HuH-7 (cell line): Measurements from ENCODE around the gene ANKDD1A.

Source experiments
- DNase-seq: peaks from one replicate; pipeline ENCODE4 v3.0.0; 2011; ENCODE audit warnings: low spot score

ANKDD1A gene

GRCh38 chr15:64923546-64923945, 11.8 kb downstream of the ANKDD1A start:
- DNase-seq, result no peak

DNA sequence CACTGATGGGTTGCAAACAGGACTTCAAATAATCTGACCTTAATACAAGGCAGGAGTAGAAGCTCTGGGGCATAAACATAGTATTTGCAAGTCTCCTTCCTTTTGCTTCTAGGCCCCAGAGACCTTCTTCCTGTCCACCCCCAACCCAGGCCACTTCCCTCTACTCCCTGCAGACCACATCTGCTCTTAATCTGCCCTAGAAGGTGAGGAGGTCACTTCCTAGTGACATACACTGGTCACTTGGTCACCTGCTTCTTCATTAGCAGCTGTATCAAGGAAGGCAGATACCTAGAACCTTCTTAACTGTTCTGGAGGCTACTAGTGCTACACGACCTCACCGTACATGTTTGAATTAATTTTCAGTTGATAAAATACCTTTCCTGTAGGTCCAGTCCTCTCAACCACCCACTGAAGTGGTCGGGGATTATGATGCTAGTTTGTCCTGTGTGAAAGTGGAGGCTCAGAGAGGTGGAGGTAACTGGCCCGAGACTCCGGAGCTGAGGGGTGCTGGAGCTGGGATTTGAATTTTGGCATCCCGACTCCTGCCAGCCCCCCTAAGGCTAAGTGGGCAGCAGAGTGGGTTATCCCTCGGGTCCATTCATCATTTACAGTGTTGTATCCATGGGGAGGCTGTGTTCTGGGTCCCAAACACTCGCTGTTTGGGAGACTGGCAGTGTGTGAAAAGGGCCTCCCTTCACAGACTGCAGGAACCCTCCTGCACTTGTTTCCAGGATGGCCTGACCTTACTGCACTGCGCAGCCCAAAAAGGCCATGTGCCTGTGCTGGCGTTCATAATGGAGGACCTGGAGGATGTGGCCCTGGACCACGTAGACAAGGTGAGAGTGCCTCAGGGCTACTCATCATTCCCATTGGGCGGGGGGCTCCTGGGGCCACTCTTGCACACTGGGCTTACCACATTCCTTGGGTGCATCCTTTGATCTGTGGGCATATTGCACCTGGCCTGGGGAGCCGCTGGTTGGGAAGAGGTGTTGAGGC, 13.9 kb downstream of the ANKDD1A start:
- DNase-seq, result no peak

- no peak for DNase-seq
Measured at GRCh38 chr15:64926661-64927060, 15.0 kb downstream of the ANKDD1A start.

DNA sequence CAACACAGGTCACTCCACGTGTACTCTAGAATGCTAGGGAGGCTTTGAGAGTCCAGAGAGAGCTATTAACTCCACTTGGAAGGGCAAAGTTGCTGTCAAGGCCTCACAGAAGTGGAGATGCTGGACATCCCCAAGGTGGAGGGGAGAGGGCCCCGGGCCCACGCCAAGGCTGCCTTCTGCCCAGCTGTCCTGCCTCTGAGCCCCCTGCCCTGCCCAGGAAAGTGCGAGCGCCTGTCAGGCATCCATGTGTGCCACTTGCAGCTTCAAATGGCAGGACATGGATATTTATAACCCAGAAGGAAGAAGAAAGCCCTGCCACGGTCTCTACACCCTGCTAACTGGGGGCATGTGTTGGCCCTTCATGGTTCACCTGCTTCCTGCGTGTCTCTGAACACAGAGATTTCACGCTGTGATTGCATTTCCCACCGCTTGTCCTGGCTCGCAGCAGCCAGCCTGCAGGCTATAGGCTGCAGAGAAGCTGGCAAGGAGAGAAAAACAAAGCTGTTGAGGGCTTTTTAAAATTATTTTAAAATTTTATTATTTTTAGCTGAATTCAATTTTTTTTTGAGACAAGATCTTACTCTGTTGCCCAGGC, 17.0 kb downstream of the ANKDD1A start:
- no peak for DNase-seq

- no peak for DNase-seq
Measured at GRCh38 chr15:64930019-64930652, 18.4 kb downstream of the ANKDD1A start.

- DNase-seq, result no peak
Measured at GRCh38 chr15:64930778-64931371, 19.2 kb downstream of the ANKDD1A start.

DNA sequence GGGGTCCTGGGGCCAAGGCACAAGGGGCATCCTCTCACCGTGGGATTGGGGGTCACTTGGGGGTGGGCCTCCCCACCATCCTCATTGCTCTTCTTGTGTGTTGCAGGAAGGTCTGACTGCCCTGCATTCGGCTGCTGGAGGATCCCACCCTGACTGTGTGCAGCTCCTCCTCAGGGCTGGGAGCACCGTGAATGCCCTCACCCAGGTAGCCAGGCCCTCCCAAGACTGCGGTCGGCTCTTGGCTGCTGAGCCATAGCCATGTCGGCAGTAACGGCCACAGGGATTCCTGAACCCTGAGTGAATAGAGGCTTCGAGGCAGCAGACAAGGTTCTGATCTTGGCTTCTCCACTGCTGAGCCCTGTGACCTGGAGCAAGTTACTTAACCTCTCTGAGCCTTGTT, 19.7 kb downstream of the ANKDD1A start:
- DNase-seq, result no peak

- DNase-seq, result no peak
Measured at GRCh38 chr15:64934023-64934422, 22.3 kb downstream of the ANKDD1A start.

- no peak for DNase-seq
Measured at GRCh38 chr15:64938192-64938591, 26.5 kb downstream of the ANKDD1A start.

- no peak for DNase-seq
Measured at GRCh38 chr15:64942356-64942755, 30.7 kb downstream of the ANKDD1A start.

DNA sequence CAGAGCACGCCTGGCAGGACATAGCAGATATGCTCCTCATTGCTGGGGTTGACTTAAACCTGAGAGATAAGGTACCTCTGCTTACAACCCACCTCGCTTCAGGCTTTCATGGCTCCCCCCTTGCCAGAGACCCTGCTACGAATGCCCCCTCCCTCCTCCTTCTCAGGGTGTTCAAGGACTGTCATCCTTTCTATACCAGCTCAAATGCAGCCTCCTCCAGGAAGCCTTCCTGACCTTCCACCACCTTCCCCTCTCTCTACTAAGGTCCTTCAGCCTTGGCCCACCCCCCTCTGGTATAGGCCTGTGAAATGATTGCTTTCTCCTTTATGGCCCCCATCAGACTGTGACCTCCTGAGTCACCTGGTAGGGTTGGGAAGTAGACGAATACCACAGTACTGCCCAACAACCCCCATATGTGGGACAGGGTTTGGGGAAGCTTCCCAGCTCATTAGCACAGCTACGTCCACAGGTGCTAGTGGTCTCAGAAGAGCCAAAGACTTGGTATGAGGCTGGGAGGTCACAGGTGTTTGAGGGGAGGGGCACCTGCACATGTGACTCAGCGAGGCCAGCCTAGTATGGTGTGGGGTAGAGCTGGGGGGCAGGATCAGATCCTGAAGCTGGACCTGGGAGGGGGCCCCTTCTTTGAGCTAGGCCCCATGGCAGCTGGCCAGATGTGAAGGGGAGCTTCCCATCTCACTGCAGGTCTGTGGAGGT, 32.0 kb downstream of the ANKDD1A start:
- no peak for DNase-seq

DNA sequence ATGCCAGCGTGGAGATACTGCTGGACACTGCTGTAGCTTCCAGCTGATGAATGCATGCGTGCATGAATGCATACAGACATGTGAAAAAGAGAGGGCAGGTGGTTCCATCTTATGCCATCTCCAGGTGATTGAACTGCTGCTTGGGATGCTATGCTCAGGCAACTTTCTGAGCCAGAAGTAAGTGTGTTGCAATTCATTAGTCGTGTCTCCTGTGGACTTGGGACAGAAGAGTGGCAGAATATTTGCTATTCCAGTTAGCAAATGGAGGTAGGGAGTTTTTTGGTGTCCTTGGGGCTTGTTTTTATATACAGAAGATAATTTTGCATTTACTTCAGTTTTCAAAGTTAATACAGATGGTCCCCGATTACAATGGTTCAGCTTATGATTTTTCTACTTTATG, 33.3 kb downstream of the ANKDD1A start:
- DNase-seq, result no peak

GRCh38 chr15:64947211-64947610, 35.5 kb downstream of the ANKDD1A start:
- DNase-seq, result no peak

GRCh38 chr15:64948916-64949315, 37.2 kb downstream of the ANKDD1A start:
- DNase-seq, result no peak

DNA sequence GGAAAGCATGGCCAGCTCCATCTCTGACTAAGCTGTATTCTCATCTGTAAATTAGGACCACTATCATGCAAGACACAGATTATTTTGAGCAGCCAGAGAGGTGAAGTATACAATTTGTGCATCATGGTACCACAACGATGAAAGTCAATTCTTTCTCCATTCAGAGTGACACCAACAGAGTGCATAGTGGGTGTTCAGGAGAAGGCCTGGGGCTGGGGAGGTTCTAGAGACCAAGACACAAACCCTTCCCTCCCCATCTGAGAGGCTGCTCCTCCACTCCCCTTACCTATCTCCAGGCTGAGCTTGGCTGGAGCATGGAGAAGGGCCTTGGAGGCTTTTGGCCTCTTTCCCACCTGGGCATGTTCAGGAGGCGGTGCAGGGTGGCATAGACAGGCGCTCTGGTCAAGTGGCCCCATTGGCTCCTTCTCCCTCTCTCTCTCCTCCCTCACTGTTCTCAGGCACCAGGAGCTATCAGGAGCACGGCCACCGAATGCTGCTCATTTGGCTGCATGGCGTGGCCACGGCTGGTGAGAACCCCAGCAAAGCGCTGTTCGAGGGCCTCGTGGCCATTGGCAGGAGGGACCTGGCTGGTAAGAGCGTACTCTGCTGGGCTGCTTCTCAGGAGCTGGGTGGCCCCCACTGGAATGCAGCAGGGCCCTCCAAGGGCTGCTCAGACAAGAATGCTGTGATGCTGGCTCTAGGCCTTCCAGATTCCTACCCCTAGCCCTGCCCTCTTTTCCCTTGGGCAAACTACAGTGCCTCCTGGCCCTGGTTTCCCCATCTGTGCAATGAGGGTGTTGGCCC, 37.9 kb downstream of the ANKDD1A start:
- DNase-seq, result no peak

- DNase-seq, result no peak
Measured at GRCh38 chr15:64950888-64951287, 39.2 kb downstream of the ANKDD1A start.

DNA sequence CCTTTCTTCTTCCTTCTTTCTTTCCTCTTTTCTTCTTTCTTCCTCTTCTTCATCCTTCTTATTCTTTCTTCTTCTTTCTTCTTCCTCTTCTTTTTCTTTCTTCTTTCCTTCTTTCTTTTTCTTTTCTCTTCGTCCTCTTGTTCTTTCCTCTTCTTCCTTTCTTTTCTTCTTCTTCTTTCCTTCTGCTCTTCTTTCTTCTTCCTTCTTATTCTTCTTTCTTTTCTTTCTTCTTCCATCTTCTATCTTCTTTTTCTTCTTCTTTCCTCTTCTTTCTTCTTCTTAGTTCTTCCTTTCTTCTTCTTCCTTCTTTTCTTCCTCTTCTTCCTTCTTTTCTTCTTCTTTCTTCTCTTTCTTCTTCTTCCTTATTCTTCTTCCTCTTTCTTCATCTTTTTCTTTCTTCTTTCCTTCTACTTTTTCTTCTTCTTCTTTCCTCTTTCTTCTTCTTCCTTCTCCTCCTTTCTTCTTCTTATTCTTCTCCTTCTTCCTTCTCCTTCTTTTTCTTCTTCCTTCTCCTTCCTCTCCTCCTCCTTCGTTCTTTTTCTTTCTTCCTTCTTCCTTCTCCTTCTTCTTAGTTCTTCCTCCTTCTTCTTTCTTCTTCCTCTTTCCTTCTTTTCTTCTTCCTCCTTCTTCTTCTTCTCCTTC, 40.2 kb downstream of the ANKDD1A start:
- no peak for DNase-seq

GRCh38 chr15:64954395-64954794, 42.7 kb downstream of the ANKDD1A start:
- DNase-seq, result no peak

DNA sequence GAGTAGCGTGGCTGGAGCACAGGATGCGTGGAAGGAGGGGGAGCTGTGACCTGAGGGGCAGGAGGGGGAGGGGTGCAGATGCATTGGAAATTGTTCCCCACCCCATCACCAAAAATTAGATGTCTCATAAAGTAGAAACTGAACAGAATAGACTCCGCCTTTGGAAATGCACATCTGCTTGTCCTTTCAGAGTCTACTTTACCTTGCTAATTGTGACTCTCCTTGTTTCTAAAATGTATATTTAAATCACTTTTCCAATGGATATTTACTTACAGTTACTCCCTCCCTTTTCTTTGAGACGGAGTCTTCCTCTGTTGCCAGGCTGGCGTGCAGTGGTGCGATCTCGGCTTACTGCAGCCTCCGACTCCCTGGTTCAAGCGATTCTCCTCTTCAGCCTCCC, 47.4 kb downstream of the ANKDD1A start:
- DNase-seq, result no peak

DNA sequence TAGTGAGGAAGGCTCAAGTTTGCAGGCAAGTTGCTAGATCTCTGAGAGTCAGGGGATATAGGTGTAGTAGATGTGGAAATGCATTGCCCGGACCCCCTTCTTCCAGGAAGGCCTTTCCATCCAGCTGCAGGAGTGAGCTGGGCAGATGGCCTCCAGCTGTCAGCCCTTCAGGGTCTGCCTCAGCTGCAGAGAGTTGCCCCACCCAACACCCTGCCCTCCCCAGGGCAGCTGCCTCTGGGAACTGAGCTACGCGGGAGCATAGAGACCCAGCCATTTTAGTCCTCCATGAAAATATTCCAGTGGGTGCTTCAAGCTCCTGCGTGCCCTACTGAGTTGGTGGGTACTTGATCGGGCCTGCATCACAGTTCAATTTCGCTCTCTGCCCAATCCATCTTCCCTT, 48.5 kb downstream of the ANKDD1A start:
- no peak for DNase-seq

DNA sequence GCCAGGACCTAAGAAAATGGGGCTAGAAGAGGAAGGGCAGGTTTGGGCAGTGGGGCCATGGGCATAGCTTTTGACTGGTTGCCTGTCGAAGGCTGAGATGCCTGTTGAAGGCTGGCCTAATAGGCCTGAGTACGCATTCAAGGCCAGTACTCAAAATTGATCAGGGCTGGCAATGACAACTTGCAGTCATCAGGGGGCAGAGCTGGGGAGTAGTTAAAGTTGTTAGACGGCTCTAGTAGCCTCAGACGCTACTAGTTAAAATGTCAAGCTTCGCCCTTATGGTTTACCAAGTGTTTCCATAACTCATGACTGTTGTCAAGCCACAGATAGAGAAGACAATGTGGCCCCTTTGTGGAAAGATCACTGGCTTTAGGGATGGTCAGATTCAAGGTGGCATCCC, 49.3 kb downstream of the ANKDD1A start:
- DNase-seq, result no peak
